Muscle layer of duodenum (tissue), 2 donors: ENCODE results near the gene RFX8.

Experiments used
- H3K27ac ChIP-seq: one replicate; pipeline ENCODE4 v1.7.0; 2013; ENCODE audit warnings: mild to moderate bottlenecking, low read length
- H3K27me3 ChIP-seq: one replicate; pipeline ENCODE4 v1.7.0; 2013; ENCODE audit warnings: low read depth, mild to moderate bottlenecking, control low read depth, low read length
- H3K36me3 ChIP-seq, 2 donors: one replicate each; pipeline ENCODE4 v1.7.0; 2013; ENCODE audit warnings: low read length in 2 of 2, control low read depth in 1 of 2, mild to moderate bottlenecking in 1 of 2; ENCODE audit not compliant: insufficient read depth in 2 of 2, control insufficient read depth in 1 of 2
- H3K4me1 ChIP-seq, 2 donors: one replicate each; pipeline ENCODE4 v1.7.0; 2013; ENCODE audit warnings: low read length in 2 of 2, mild to moderate bottlenecking in 2 of 2, control low read depth in 1 of 2, moderate library complexity in 1 of 2; ENCODE audit not compliant: insufficient read depth in 2 of 2, control insufficient read depth in 1 of 2
- H3K4me3 ChIP-seq, 2 donors: one replicate each; pipeline ENCODE4 v1.7.0; 2013; ENCODE audit warnings: low read length in 2 of 2, low read depth in 1 of 2, mild to moderate bottlenecking in 1 of 2
- H3K9me3 ChIP-seq, 2 donors: one replicate each; pipeline ENCODE4 v1.7.0; 2013; ENCODE audit warnings: low read length in 2 of 2, control low read depth in 1 of 2, mild to moderate bottlenecking in 1 of 2; ENCODE audit not compliant: control insufficient read depth in 1 of 2
- donor health status: healthy.

The RFX8 gene

DNA sequence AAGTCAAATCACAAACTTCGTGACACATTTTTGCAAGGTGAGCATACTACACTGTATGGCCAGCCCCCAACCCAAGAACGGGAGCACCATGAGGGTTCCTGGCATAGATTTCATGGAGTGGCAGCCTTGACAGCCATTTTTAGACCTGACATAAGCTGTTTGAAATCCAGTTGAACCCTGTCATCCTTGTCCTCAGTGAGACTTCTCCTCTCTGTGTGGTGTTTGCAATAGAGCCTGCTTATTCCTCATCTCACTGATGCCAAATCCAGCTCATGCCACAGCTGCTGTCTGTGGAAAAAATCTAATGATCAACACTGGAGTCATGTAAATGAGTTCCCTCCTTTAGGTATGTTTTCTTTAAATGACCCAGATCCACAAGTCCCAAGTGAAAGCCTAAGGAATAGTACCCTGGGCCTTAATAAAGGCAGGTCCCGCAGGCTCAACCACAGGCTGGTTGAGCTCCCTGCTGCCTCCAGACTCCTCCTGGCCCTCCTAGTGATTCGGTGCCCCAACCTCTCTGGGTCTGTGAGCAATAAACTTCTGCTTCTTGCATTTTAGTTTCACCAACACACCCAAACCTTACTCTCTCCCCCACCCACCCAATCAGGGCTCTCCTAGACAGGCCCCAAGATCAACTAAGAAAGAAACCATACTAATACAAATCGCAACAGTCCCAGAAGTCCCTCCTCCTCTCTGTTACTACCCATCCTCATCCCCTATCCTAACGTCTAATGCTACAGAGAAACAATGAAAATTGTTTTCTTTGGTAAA lies 79.2 kb downstream of the RFX8 start:
- no peaks in the 10 kb centered on the region for H3K27me3 ChIP-seq
- H3K36me3 ChIP-seq = no peaks in the 10 kb centered on the region
- no peak overlapping the region for H3K4me3 ChIP-seq
- no peaks in the 10 kb centered on the region for H3K4me1 ChIP-seq
- no peaks in the 10 kb centered on the region for H3K9me3 ChIP-seq
- H3K27ac ChIP-seq = no peak overlapping the region

- Histone ChIP-seq H3K9me3 (no peaks in the 10 kb centered on the region), H3K36me3 (no peaks in the 10 kb centered on the region), H3K27ac (no peak overlapping the region), H3K4me1 (peaks cover 0 to 14% of the 10 kb centered on the region in 2 donors), H3K27me3 (peaks cover 16% of the 10 kb centered on the region), H3K4me3 (no peak overlapping the region)
These were observed 86.7 kb downstream of the RFX8 start for GRCh38 chr2:101388232-101388631.

GRCh38 chr2:101387151-101387834 lies 87.6 kb downstream of the RFX8 start, which contains the start of gene CREG2:
CREG2 (minus strand) TSS chr2:101387503; CDS start chr2:101387457, 46 bp downstream.
- Histone ChIP-seq H3K4me1 (peaks cover 0 to 14% of the 10 kb centered on the region in 2 donors), H3K27ac (no peak within 1 kb of the TSS), H3K27me3 (peaks cover 16% of the 10 kb centered on the region), H3K9me3 (no peaks in the 10 kb centered on the region), H3K4me3 (peak within 1 kb of the TSS in 1 of 2 donors; percentile 66), H3K36me3 (no peaks in the 10 kb centered on the region)

GRCh38 chr2:101386599-101387150 lies 88.2 kb downstream of the RFX8 start:
- H3K4me1 ChIP-seq = peaks cover 0 to 14% of the 10 kb centered on the region in 2 donors
- no peaks in the 10 kb centered on the region for H3K9me3 ChIP-seq
- peak overlapping the region in 1 of 2 donors; percentile 66 for H3K4me3 ChIP-seq
- H3K27ac ChIP-seq = no peak overlapping the region
- peaks cover 16% of the 10 kb centered on the region for H3K27me3 ChIP-seq
- no peaks in the 10 kb centered on the region for H3K36me3 ChIP-seq

DNA sequence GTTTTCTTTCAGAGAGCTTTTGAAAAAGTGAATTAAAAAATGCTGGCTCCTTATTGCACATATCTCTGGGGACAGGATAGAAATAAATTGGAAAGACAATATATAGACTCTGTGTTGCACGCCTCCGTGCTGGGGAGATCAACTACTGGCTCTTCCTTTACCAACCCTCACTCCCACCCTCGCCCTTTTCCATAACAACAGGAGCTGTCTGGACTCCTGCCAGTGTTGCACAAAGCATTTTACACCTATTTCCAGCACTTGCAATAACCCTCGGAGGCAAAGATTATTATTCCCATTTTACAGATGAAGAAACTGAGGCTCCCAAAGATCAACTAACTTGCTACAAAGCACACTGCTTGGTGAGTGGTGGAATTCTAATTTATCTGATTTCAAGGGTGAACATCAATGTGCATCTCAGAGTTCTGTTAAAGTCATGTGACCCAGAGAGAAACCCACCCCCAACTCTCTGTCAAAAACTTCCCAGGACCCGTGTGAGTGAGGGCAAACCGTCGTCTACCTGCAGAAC lies 91.8 kb downstream of the RFX8 start:
- Histone ChIP-seq H3K36me3 (no peaks in the 10 kb centered on the region), H3K4me1 (peaks cover 0 to 14% of the 10 kb centered on the region in 2 donors), H3K27ac (no peak overlapping the region), H3K9me3 (no peaks in the 10 kb centered on the region), H3K4me3 (no peak overlapping the region), H3K27me3 (peaks cover 15% of the 10 kb centered on the region)

- H3K4me1 ChIP-seq = peaks cover 0 to 10% of the 10 kb centered on the region in 2 donors
- H3K9me3 ChIP-seq = no peaks in the 10 kb centered on the region
- peaks cover 9% of the 10 kb centered on the region for H3K27me3 ChIP-seq
- no peak overlapping the region for H3K4me3 ChIP-seq
- H3K27ac ChIP-seq = no peak overlapping the region
- no peaks in the 10 kb centered on the region for H3K36me3 ChIP-seq
These were observed 92.5 kb downstream of the RFX8 start for GRCh38 chr2:101382442-101382841.

DNA sequence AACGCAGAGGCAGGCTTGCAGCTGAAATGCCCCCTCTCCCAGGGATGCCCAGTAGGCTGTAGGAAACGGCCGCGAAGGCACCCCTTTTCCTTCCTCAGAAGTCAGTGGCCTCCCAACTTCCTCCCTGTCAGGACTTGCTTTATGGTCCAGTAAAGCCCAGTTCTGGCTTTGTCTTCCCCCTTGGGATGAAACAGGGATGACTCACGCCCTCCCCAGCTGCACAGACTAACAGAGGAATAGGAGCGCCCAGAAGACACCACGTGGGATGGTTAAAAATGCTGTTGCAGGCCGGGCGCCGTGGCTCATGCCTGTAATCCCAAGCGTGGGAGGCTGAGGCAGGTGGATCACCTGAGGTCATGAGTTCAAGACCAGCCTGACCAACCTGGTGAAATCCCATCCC lies 94.5 kb downstream of the RFX8 start:
- no peaks in the 10 kb centered on the region for H3K27me3 ChIP-seq
- no peaks in the 10 kb centered on the region for H3K36me3 ChIP-seq
- H3K27ac ChIP-seq = no peak overlapping the region
- H3K4me3 ChIP-seq = no peak overlapping the region
- no peaks in the 10 kb centered on the region for H3K9me3 ChIP-seq
- no peaks in the 10 kb centered on the region for H3K4me1 ChIP-seq

- Histone ChIP-seq H3K27me3 (no peaks in the 10 kb centered on the region), H3K4me1 (no peaks in the 10 kb centered on the region), H3K9me3 (no peaks in the 10 kb centered on the region), H3K4me3 (no peak overlapping the region), H3K27ac (no peak overlapping the region), H3K36me3 (no peaks in the 10 kb centered on the region)
These were observed 95.8 kb downstream of the RFX8 start for GRCh38 chr2:101379091-101379490.

- no peaks in the 10 kb centered on the region for H3K4me1 ChIP-seq
- H3K36me3 ChIP-seq = no peaks in the 10 kb centered on the region
- no peak overlapping the region for H3K4me3 ChIP-seq
- peaks cover 3% of the 10 kb centered on the region for H3K27me3 ChIP-seq
- no peaks in the 10 kb centered on the region for H3K9me3 ChIP-seq
- no peak overlapping the region for H3K27ac ChIP-seq
These were observed 99.3 kb downstream of the RFX8 start for GRCh38 chr2:101375653-101376052.

- H3K36me3 ChIP-seq = no peaks in the 10 kb centered on the region
- H3K27ac ChIP-seq = no peak overlapping the region
- peaks cover 3% of the 10 kb centered on the region for H3K27me3 ChIP-seq
These were observed 99.9 kb downstream of the RFX8 start for GRCh38 chr2:101374821-101375561.

GRCh38 chr2:101372792-101373191 lies 102.1 kb downstream of the RFX8 start:
- Histone ChIP-seq H3K27ac (no peak overlapping the region), H3K4me1 (no peaks in the 10 kb centered on the region), H3K36me3 (no peaks in the 10 kb centered on the region), H3K4me3 (no peak overlapping the region), H3K9me3 (no peaks in the 10 kb centered on the region), H3K27me3 (peaks cover 3% of the 10 kb centered on the region)

More at GRCh38 chr2:101374821-101375561, 99.9 kb downstream of the RFX8 start:
- Histone ChIP-seq H3K4me3 (no peak overlapping the region), H3K9me3 (no peaks in the 10 kb centered on the region), H3K4me1 (no peaks in the 10 kb centered on the region)
